Lower lobe of right lung (tissue), 2 donors: ENCODE data around the gene PLXNB1. TPM values are rescaled to one million over a fixed set of nuclear protein-coding genes. Genes with fewer than 3 reads are reported as not detected.
"Not testable (repeated sequence)": the region's sequence is repeated elsewhere in the genome, so short reads cannot be mapped to it uniquely, and the experiment has no call there.

ENCODE experiments used
- ATAC-seq, 2 donors: fragments of 200-7000 bp; cut with Tn5 transposase; one replicate each; pipeline ENCODE4 v1.9.1; 2020 to 2022; ENCODE audit warnings: mild to moderate bottlenecking in 2 of 2, moderate library complexity in 2 of 2
- DNase-seq: peaks from one replicate; pipeline ENCODE4 v3.0.0-alpha.2; 2020
- H3K27ac ChIP-seq: fragments of 200-600 bp; one replicate; pipeline ENCODE4 v1.8.0; 2022
- H3K27me3 ChIP-seq: fragments of 200-600 bp; one replicate; pipeline ENCODE4 v1.8.0; 2022; ENCODE audit warnings: low read depth
- H3K36me3 ChIP-seq: fragments of 200-600 bp; one replicate; pipeline ENCODE4 v1.8.0; 2022; ENCODE audit warnings: mild to moderate bottlenecking
- H3K4me1 ChIP-seq: fragments of 200-600 bp; one replicate; pipeline ENCODE4 v1.8.0; 2022
- H3K4me3 ChIP-seq: fragments of 200-600 bp; one replicate; pipeline ENCODE4 v1.8.0; 2022; ENCODE audit warnings: mild to moderate bottlenecking
- H3K9me3 ChIP-seq: fragments of 200-600 bp; one replicate; pipeline ENCODE4 v1.8.0; 2022
- CTCF ChIP-seq: fragments of 200-600 bp; IDR thresholded peaks from one replicate; pipeline ENCODE4 v1.8.0; 2022; ENCODE audit warnings: antibody characterized with exemption, mild to moderate bottlenecking
- intact Hi-C: fragments of 100-400 bp; cut with DNase I; formaldehyde crosslinking; loops from one replicate; pipeline ENCODE4 v1.11.0; 2022
- total RNA-seq: library from RNA; stranded (reverse); fragmentation: NEBNext Ultra II Directional; extraction: Animal tissue kit (Norgen Biotek cat#: 25700); gene quantifications from one replicate; pipeline ENCODE4 v1.2.1, GENCODE V29; 2021
- donor health status: DM: no; HTN: yes; CAD: no; lungs with severe emphysema.

PLXNB1 gene
- total RNA-seq, 1 donor from 2014 or later = 94.3 TPM

- TF ChIP-seq CTCF = no peak
- no peaks in the 10 kb centered on the region for H3K9me3 ChIP-seq
- ATAC-seq = no peak
- DNase-seq = no peak
- H3K4me1 ChIP-seq = peaks cover 39% of the 10 kb centered on the region
- no peaks in the 10 kb centered on the region for H3K27me3 ChIP-seq
- intact Hi-C loops = no loop called here
- H3K36me3 ChIP-seq = peaks cover 24% of the 10 kb centered on the region
- peak overlapping the region; percentile 6 for H3K27ac ChIP-seq
- no peak overlapping the region for H3K4me3 ChIP-seq
Observed at GRCh38 chr3:48474619-48475018, 44.7 kb upstream of the PLXNB1 start.

GRCh38 chr3:48474031-48474430 lies 44.1 kb upstream of the PLXNB1 start:
- H3K4me3 ChIP-seq, ATAC-seq, H3K27me3 ChIP-seq, H3K9me3 ChIP-seq, intact Hi-C loops, DNase-seq: not testable (repeated sequence)
- Histone ChIP-seq H3K27ac (peak overlapping the region; percentile 97), H3K36me3 (peaks cover 30% of the 10 kb centered on the region), H3K4me1 (peaks cover 45% of the 10 kb centered on the region)

- no peak for TF ChIP-seq CTCF
- Histone ChIP-seq H3K36me3 (peaks cover 34% of the 10 kb centered on the region), H3K27me3 (no peaks in the 10 kb centered on the region), H3K27ac (peak overlapping the region; percentile 97), H3K4me3 (peak overlapping the region; percentile 73), H3K9me3 (no peaks in the 10 kb centered on the region), H3K4me1 (peaks cover 49% of the 10 kb centered on the region)
- DNase-seq = no peak
- intact Hi-C loops = no loop called here
- no peak for ATAC-seq
Observed at GRCh38 chr3:48473617-48473952, 43.7 kb upstream of the PLXNB1 start.

- Histone ChIP-seq H3K4me1 (peaks cover 54% of the 10 kb centered on the region), H3K4me3 (peak overlapping the region; percentile 73), H3K27ac (peak overlapping the region; percentile 97), H3K36me3 (peaks cover 38% of the 10 kb centered on the region), H3K27me3 (no peaks in the 10 kb centered on the region), H3K9me3 (no peaks in the 10 kb centered on the region)
- peak; percentile 95 for ATAC-seq
- TF ChIP-seq CTCF = peak; percentile 47
- intact Hi-C loops = no loop called here
- peak; percentile 96 for DNase-seq
Observed at GRCh38 chr3:48472923-48473616, 43.2 kb upstream of the PLXNB1 start.

- TF ChIP-seq CTCF = no peak
- ATAC-seq (peak; percentile 51 to 54), DNase-seq (peak; percentile 61)
- intact Hi-C loops = no loop called here
- Histone ChIP-seq H3K27ac (peak overlapping the region; percentile 97), H3K4me1 (peaks cover 59% of the 10 kb centered on the region), H3K36me3 (peaks cover 40% of the 10 kb centered on the region), H3K27me3 (no peaks in the 10 kb centered on the region), H3K4me3 (peak overlapping the region; percentile 73), H3K9me3 (no peaks in the 10 kb centered on the region)
Observed at GRCh38 chr3:48472673-48472922, 42.7 kb upstream of the PLXNB1 start.

GRCh38 chr3:48470286-48470685 lies 40.4 kb upstream of the PLXNB1 start:
- intact Hi-C loops = no loop called here
- no peaks in the 10 kb centered on the region for H3K9me3 ChIP-seq
- H3K27ac ChIP-seq = peak overlapping the region; percentile 41
- DNase-seq = no peak
- H3K4me3 ChIP-seq = no peak overlapping the region
- ATAC-seq = no peak
- peaks cover 80% of the 10 kb centered on the region for H3K4me1 ChIP-seq
- peaks cover 42% of the 10 kb centered on the region for H3K36me3 ChIP-seq
- H3K27me3 ChIP-seq = no peaks in the 10 kb centered on the region
- no peak for TF ChIP-seq CTCF
